HG02938 (cell line): ENCODE measurements around the gene CKMT1A.
A peak's percentile ranks its signal among the peaks of the same experiment; 100 is the strongest.
"Not testable (repeated sequence)": the region's sequence is repeated elsewhere in the genome, so short reads cannot be mapped to it uniquely, and the experiment has no call there.

Experiments
- ATAC-seq: cut with Tn5 transposase; IDR thresholded peaks from one replicate; pipeline ENCODE4 v1.9.1; 2021; ENCODE audit warnings: mild to moderate bottlenecking, moderate library complexity; ENCODE audit not compliant: unreplicated experiment

Gene CKMT1A

GRCh38 chr15:43693148-43694022 lies at the start of gene CKMT1A:
Gene CKMT1A (plus strand): TSS chr15:43693859. CDS start chr15:43694051, 192 bp downstream.
- not testable (repeated sequence) for ATAC-seq

- ATAC-seq, result no peak
Measured at GRCh38 chr15:43648649-43649429, 44.8 kb upstream of the CKMT1A start, which contains the start of gene CATSPER2. Gene CATSPER2 (minus strand): TSS chr15:43648844. CDS start chr15:43648061, 783 bp downstream.

GRCh38 chr15:43649430-43649926 lies 44.2 kb upstream of the CKMT1A start:
- not testable (repeated sequence) for ATAC-seq

- not testable (repeated sequence) for ATAC-seq
Measured at GRCh38 chr15:43659727-43660126, 33.9 kb upstream of the CKMT1A start.

GRCh38 chr15:43662293-43662692 lies 31.4 kb upstream of the CKMT1A start:
- ATAC-seq, result not testable (repeated sequence)

GRCh38 chr15:43663333-43663732 lies 30.3 kb upstream of the CKMT1A start:
- not testable (repeated sequence) for ATAC-seq

- ATAC-seq, result not testable (repeated sequence)
Measured at GRCh38 chr15:43666177-43666576, 27.5 kb upstream of the CKMT1A start.

- not testable (repeated sequence) for ATAC-seq
Measured at GRCh38 chr15:43674175-43674574, 19.5 kb upstream of the CKMT1A start.

GRCh38 chr15:43689604-43690301 lies 3.9 kb upstream of the CKMT1A start:
- ATAC-seq, result peak; percentile 93

GRCh38 chr15:43692679-43693078 lies 980 bp upstream of the CKMT1A start:
- ATAC-seq, result not testable (repeated sequence)

- no peak for ATAC-seq
Measured at GRCh38 chr15:43702174-43702573, 8.5 kb downstream of the CKMT1A start.

- ATAC-seq, result no peak
Measured at GRCh38 chr15:43702701-43703424, 9.2 kb downstream of the CKMT1A start.

- ATAC-seq, result not testable (repeated sequence)
Measured at GRCh38 chr15:43710431-43711131, 16.9 kb downstream of the CKMT1A start.

GRCh38 chr15:43723151-43723550 lies 29.5 kb downstream of the CKMT1A start:
- ATAC-seq, result no peak

- ATAC-seq, result not testable (repeated sequence)
Measured at GRCh38 chr15:43726306-43726705, 32.6 kb downstream of the CKMT1A start.

- not testable (repeated sequence) for ATAC-seq
Measured at GRCh38 chr15:43728053-43728725, 34.5 kb downstream of the CKMT1A start.

GRCh38 chr15:43735416-43735815 lies 41.8 kb downstream of the CKMT1A start:
- ATAC-seq, result peak; percentile 29

GRCh38 chr15:43746245-43746902 lies 52.7 kb downstream of the CKMT1A start, which contains the start of gene PDIA3:
Gene PDIA3 (plus strand): TSS chr15:43746438. CDS start chr15:43746540, 102 bp downstream.
- peak; percentile 66 for ATAC-seq
